MCF 10A (cell line): ENCODE results near the gene SFXN4. TPM values are rescaled to one million over a fixed set of nuclear protein-coding genes. Genes with fewer than 3 reads are reported as not detected.

Experiments used
- BruUV-seq: library from RNA; stranded (reverse); fragments of 400-500 nt; replicated peaks from 2 replicates; lab custom pipeline; 2021; lab: Mats Ljungman, UMichigan
- CTCF ChIA-PET: fragments of 300-600 bp; sonication (Branson Sonifier 250); formaldehyde crosslinking; extraction: SDS; loops from one replicate; lab custom pipeline; 2021; ENCODE audit warnings: antibody characterized with exemption, inconsistent platforms; lab: Yijun Ruan, JAX
- POLR2A ChIA-PET: fragments of 300-600, 350-650 bp; sonication (Branson Sonifier 250); formaldehyde crosslinking; extraction: SDS; loops from one replicate; lab custom pipeline; 2020; ENCODE audit warnings: antibody characterized with exemption, inconsistent platforms; lab: Yijun Ruan, JAX
- DNase-seq: peaks from one replicate; pipeline ENCODE4 v3.0.0-alpha.2; 2018; ENCODE audit not compliant: unreplicated experiment
- H3K27ac Mint-ChIP-seq: one replicate; pipeline ENCODE4 v1.8.0; 2022; ENCODE audit warnings: mild to moderate bottlenecking, low read depth, mixed read lengths; ENCODE audit not compliant: unreplicated experiment
- H3K27me3 Mint-ChIP-seq: one replicate; pipeline ENCODE4 v1.8.0; 2022; ENCODE audit warnings: mixed read lengths; ENCODE audit not compliant: insufficient read depth, unreplicated experiment
- H3K36me3 Mint-ChIP-seq: one replicate; pipeline ENCODE4 v1.8.0; 2022; ENCODE audit warnings: mild to moderate bottlenecking, moderate library complexity, mixed read lengths; ENCODE audit not compliant: insufficient read depth, unreplicated experiment
- H3K4me1 Mint-ChIP-seq: one replicate; pipeline ENCODE4 v1.8.0; 2022; ENCODE audit warnings: mixed read lengths; ENCODE audit not compliant: insufficient read depth, unreplicated experiment
- H3K4me3 Mint-ChIP-seq: one replicate; pipeline ENCODE4 v1.8.0; 2022; ENCODE audit warnings: mild to moderate bottlenecking, moderate library complexity, mixed read lengths; ENCODE audit not compliant: unreplicated experiment
- H3K9me3 Mint-ChIP-seq: one replicate; pipeline ENCODE4 v1.8.0; 2022; ENCODE audit warnings: mixed read lengths; ENCODE audit not compliant: unreplicated experiment
- intact Hi-C: fragments of 100-400 bp; cut with micrococcal nuclease; formaldehyde crosslinking; loops from 2 replicates; pipeline ENCODE4 v1.14.1; 2022
- total RNA-seq: library from RNA; stranded (reverse); gene quantifications from 2 replicates; pipeline ENCODE4 v1.2.3, GENCODE V29; 2022
- TF ChIP-seq, protein P1 (sequence below): fragments of 200-600 bp; IDR thresholded peaks from one replicate; pipeline ENCODE4 v1.8.0; 2022; ENCODE audit warnings: antibody characterized with exemption, mild to moderate bottlenecking; ENCODE audit not compliant: unreplicated experiment

Gene SFXN4
- total RNA-seq, 1 experiment from 2014 or later = 44.7 TPM

DNA sequence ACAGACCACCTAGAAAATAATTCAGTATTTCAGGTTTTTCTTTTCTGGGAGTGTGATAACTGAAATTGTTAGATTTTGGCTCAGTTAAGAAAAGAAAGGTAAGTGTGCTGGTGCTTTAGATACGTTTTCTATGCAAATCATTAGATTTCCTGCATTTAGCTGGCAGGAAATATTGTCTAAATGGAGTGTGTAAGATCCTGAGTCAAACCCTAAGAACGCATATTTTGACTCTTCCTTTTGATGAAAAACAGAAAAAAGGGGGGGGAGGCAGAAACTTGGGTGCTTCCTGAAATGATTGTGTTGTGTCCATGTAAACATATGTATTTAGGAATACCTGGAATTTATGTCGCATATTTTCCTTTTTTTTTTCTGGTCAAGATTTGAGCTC, 43.0 kb upstream of the SFXN4 start:
- Mint-ChIP-seq H3K9me3 (no peaks in the 10 kb centered on the region), H3K27me3 (no peaks in the 10 kb centered on the region), H3K36me3 (peaks cover 5% of the 10 kb centered on the region), H3K27ac (no peak overlapping the region), H3K4me3 (peak overlapping the region; percentile 72), H3K4me1 (peaks cover 11% of the 10 kb centered on the region)
- DNase-seq = no peak
- POLR2A ChIA-PET = interaction anchor here (0.6 to 0.7 kb wide), 2 partner anchors 14 to 663 kb away, joined by 3 read pairs; no protein-coding TSS in a partner anchor
- TF ChIP-seq, protein P1, sequence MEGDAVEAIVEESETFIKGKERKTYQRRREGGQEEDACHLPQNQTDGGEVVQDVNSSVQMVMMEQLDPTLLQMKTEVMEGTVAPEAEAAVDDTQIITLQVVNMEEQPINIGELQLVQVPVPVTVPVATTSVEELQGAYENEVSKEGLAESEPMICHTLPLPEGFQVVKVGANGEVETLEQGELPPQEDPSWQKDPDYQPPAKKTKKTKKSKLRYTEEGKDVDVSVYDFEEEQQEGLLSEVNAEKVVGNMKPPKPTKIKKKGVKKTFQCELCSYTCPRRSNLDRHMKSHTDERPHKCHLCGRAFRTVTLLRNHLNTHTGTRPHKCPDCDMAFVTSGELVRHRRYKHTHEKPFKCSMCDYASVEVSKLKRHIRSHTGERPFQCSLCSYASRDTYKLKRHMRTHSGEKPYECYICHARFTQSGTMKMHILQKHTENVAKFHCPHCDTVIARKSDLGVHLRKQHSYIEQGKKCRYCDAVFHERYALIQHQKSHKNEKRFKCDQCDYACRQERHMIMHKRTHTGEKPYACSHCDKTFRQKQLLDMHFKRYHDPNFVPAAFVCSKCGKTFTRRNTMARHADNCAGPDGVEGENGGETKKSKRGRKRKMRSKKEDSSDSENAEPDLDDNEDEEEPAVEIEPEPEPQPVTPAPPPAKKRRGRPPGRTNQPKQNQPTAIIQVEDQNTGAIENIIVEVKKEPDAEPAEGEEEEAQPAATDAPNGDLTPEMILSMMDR = no peak
- BruUV-seq = no TSS peak
- intact Hi-C loops = loop anchor here (2.0 to 10.0 kb wide), 4 partner anchors 44 to 386 kb away; partner anchors contain the start of genes RGS10 and TIAL1
- CTCF ChIA-PET = interaction anchor here (0.6 to 1.8 kb wide), 15 partner anchors 9 to 1736 kb away, joined by 3 to 8 read pairs (median 3); no protein-coding TSS in a partner anchor

DNA sequence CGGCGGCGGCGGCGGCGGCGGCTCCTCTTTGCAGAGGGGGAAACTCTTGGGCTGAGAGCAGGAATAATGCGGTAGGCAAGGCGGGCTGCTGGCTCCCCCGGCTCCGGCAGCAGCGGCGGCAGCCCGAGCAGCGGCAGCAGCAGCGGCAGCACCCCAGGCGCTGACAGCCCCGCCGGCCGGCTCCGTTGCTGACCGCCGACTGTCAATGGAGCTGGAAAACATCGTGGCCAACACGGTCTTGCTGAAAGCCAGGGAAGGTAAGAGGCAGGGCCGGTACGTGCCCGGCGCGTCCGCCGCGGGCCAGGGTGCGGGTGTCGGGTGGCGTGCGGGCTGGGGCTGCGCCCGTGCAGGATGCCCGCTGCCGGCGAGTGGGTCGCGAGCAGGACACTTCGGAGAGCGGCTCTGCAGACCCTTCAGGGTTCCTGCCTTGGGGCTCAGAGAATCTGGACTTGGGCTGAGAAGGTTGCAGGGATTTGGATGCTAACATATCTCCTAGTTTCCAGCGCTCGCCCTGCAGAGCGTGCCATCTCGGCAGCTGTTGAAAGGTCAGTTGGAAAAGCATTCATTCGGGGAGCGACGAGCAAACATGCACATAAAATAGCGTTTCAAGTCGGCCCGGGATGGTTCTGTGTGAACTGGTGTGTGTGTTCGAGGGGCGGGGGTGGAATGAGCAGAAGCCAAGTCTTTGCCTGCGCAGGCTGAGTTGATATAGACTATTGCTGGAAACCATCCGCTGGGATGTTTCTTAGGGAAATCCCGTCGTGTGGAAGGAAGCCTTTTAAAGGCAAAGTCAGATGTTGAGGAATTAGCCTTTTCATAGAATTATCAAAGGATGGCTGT, 42.4 kb upstream of the SFXN4 start:
- TF ChIP-seq, protein P1 = no peak
- intact Hi-C loops = loop anchor here (2.0 to 10.0 kb wide), 5 partner anchors 44 to 387 kb away; partner anchors contain the start of genes RGS10 and TIAL1
- ChIA-PET CTCF (interaction anchor here (0.6 to 1.9 kb wide), 13 partner anchors 8 to 386 kb away, joined by 3 to 13 read pairs (median 3); no protein-coding TSS in a partner anchor), POLR2A (interaction anchor here (0.6 to 2.3 kb wide), 11 partner anchors 18 to 664 kb away, joined by 3 to 14 read pairs (median 5); no protein-coding TSS in a partner anchor)
- H3K9me3 Mint-ChIP-seq = no peaks in the 10 kb centered on the region
- no peak overlapping the region for H3K27ac Mint-ChIP-seq
- H3K27me3 Mint-ChIP-seq = no peaks in the 10 kb centered on the region
- peaks cover 11% of the 10 kb centered on the region for H3K4me1 Mint-ChIP-seq
- peak; percentile 39 for DNase-seq
- BruUV-seq = no TSS peak
- peak overlapping the region; percentile 72 for H3K4me3 Mint-ChIP-seq
- H3K36me3 Mint-ChIP-seq = peaks cover 5% of the 10 kb centered on the region

DNA sequence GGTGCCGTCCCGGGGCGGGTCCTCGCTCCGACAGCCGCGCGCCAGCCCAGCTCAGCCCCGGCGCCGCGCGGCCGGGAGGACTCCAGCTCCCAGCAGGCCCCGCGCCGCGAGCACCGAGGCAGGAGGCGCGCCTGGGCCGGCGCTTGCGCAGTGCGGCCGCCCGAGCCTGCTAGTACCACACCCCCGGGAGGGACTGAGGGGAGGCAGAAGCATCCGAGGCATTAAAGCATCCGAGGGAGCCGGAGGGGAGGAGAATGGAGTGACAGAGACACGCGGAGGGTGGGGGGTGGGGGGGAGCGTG, 41.8 kb upstream of the SFXN4 start, which contains the start of gene GRK5:
TSS of gene GRK5 (plus strand) at position 206 of the 301 bp plus-strand sequence. CDS start 347 bp downstream, outside the sequence.
- peak within 1 kb of the TSS; percentile 70 for H3K27ac Mint-ChIP-seq
- peaks cover 11% of the 10 kb centered on the region for H3K4me1 Mint-ChIP-seq
- intact Hi-C loops = loop anchor here (2.0 to 10.0 kb wide), 4 partner anchors 45 to 387 kb away; partner anchors contain the start of genes RGS10 and TIAL1
- H3K9me3 Mint-ChIP-seq = no peaks in the 10 kb centered on the region
- CTCF ChIA-PET = interaction anchor here (0.6 to 1.9 kb wide), 10 partner anchors 35 to 253 kb away, joined by 3 to 29 read pairs (median 4); no protein-coding TSS in a partner anchor
- peak within 1 kb of the TSS; percentile 72 for H3K4me3 Mint-ChIP-seq
- BruUV-seq = no TSS peak
- peak; percentile 93 for DNase-seq
- H3K36me3 Mint-ChIP-seq = peaks cover 5% of the 10 kb centered on the region
- POLR2A ChIA-PET = interaction anchor here (0.6 to 2.3 kb wide), 17 partner anchors 9 to 474 kb away, joined by 3 to 14 read pairs (median 5); no protein-coding TSS in a partner anchor
- TF ChIP-seq, protein P1 = no peak
- no peaks in the 10 kb centered on the region for H3K27me3 Mint-ChIP-seq
